IMR-90 (cell line): ENCODE results near the gene NTRK3. TPM values are rescaled to one million over a fixed set of nuclear protein-coding genes. Genes with fewer than 3 reads are reported as not detected.

ENCODE experiments used
- ATAC-seq: fragments of 200-7000 bp; cut with Tn5 transposase; 2 replicates; pipeline ENCODE4 v1.9.1; 2020; ENCODE audit warnings: low read depth, mild to moderate bottlenecking, moderate library complexity
- BruUV-seq: library from RNA; stranded (reverse); fragments of 400-500 nt; replicated peaks from 2 replicates; lab custom pipeline; 2021; lab: Mats Ljungman, UMichigan
- CTCF ChIA-PET: fragments of 300-600 bp; formaldehyde crosslinking; extraction: SDS; loops from one replicate; lab custom pipeline; 2021; ENCODE audit warnings: antibody characterized with exemption; lab: Yijun Ruan, JAX
- POLR2A ChIA-PET: fragments of 300-600 bp; sonication (Branson Sonifier 250); formaldehyde crosslinking; loops from one replicate; lab custom pipeline; 2022; ENCODE audit warnings: antibody characterized with exemption; ENCODE audit not compliant: unreplicated experiment; lab: Charles Lee
- DNase-seq: peaks from one replicate; pipeline ENCODE4 v3.0.0; 2013
- H2AFZ ChIP-seq: replicated peaks from 2 replicates; pipeline ENCODE3; 2013; ENCODE audit warnings: low read length, mild to moderate bottlenecking; ENCODE audit not compliant: poor library complexity
- H2AK5ac ChIP-seq: 2 replicates; pipeline ENCODE4 v1.6.1; 2013; ENCODE audit warnings: low read depth, low read length, inconsistent platforms
- H2AK9ac ChIP-seq: replicated peaks from 2 replicates; pipeline ENCODE3; 2013; ENCODE audit warnings: mild to moderate bottlenecking, low read depth, low read length, moderate library complexity; ENCODE audit not compliant: poor library complexity
- H2BK120ac ChIP-seq: 2 replicates; pipeline ENCODE4 v1.6.1; 2013; ENCODE audit warnings: low read depth, low read length, inconsistent platforms
- H2BK15ac ChIP-seq: 3 replicates; pipeline ENCODE4 v1.6.1; 2013; ENCODE audit warnings: low read depth, low read length, inconsistent platforms
- H2BK20ac ChIP-seq: 2 replicates; pipeline ENCODE4 v1.6.1; 2013; ENCODE audit warnings: low read depth, mild to moderate bottlenecking, inconsistent platforms, low read length, moderate library complexity
- H2BK5ac ChIP-seq: 2 replicates; pipeline ENCODE4 v1.6.1; 2013; ENCODE audit warnings: mild to moderate bottlenecking, low read depth, low read length, inconsistent platforms; ENCODE audit not compliant: poor library complexity, severe bottlenecking
- H3K14ac ChIP-seq: replicated peaks from 2 replicates; pipeline ENCODE4 v1.6.1; 2013; ENCODE audit warnings: low read depth, low read length, inconsistent platforms
- H3K18ac ChIP-seq: 2 replicates; pipeline ENCODE4 v1.6.1; 2013; ENCODE audit warnings: low read depth, low read length, control low read depth
- H3K23ac ChIP-seq: 2 replicates; pipeline ENCODE4 v1.6.1; 2013; ENCODE audit warnings: low read depth, low read length, inconsistent platforms
- H3K27ac ChIP-seq: 2 replicates; pipeline ENCODE4 v1.5.1; 2013; ENCODE audit warnings: mild to moderate bottlenecking, control low read depth, low read length; ENCODE audit not compliant: insufficient read depth
- H3K27me3 ChIP-seq: 2 replicates; pipeline ENCODE4 v1.6.1; 2013; ENCODE audit warnings: low read length; ENCODE audit not compliant: control insufficient read depth, insufficient read depth
- H3K36me3 ChIP-seq: 2 replicates; pipeline ENCODE4 v1.6.1; 2013; ENCODE audit warnings: low read length, mixed read lengths; ENCODE audit not compliant: control insufficient read depth, insufficient read depth
- H3K4ac ChIP-seq: 2 replicates; pipeline ENCODE4 v1.6.1; 2013; ENCODE audit warnings: low read depth, low read length, inconsistent platforms
- H3K4me1 ChIP-seq: 2 replicates; pipeline ENCODE4 v1.6.1; 2013; ENCODE audit warnings: low read length, mixed read lengths; ENCODE audit not compliant: control insufficient read depth, insufficient read depth
- H3K4me2 ChIP-seq: 2 replicates; pipeline ENCODE4 v1.6.1; 2013; ENCODE audit warnings: low read depth, mild to moderate bottlenecking, control low read depth, low read length, moderate library complexity
- H3K4me3 ChIP-seq: 2 replicates; pipeline ENCODE4 v1.5.1; 2013; ENCODE audit warnings: low read depth, mild to moderate bottlenecking, control low read depth, low read length, moderate library complexity; ENCODE audit not compliant: insufficient read depth
- H3K56ac ChIP-seq: 2 replicates; pipeline ENCODE4 v1.6.1; 2013; ENCODE audit warnings: low read length, inconsistent platforms; ENCODE audit not compliant: insufficient read depth; ENCODE audit errors: extremely low read depth
- H3K79me1 ChIP-seq, 2 experiments: 2 replicates each; pipeline ENCODE4 v1.6.1; 2013; ENCODE audit warnings: low read length in 2 of 2, inconsistent platforms in 1 of 2, low read depth in 1 of 2
- H3K9ac ChIP-seq: 2 replicates; pipeline ENCODE4 v1.6.1; 2013; ENCODE audit warnings: low read depth, low read length, control low read depth
- H3K9me1 ChIP-seq: 2 replicates; pipeline ENCODE4 v1.6.1; 2013; ENCODE audit warnings: low read length, inconsistent platforms; ENCODE audit not compliant: insufficient read depth
- H3K9me3 ChIP-seq: 2 replicates; pipeline ENCODE4 v1.6.1; 2013; ENCODE audit warnings: low read length; ENCODE audit not compliant: control insufficient read depth, insufficient read depth
- H4K20me1 ChIP-seq: 2 replicates; pipeline ENCODE4 v1.6.1; 2013; ENCODE audit warnings: low read length, inconsistent platforms; ENCODE audit not compliant: insufficient read depth
- H4K5ac ChIP-seq: 2 replicates; pipeline ENCODE4 v1.6.1; 2013; ENCODE audit warnings: mild to moderate bottlenecking, low read depth, low read length, control low read depth
- H4K8ac ChIP-seq, 2 experiments: 2 replicates each; pipeline ENCODE4 v1.6.1; 2013; ENCODE audit warnings: low read depth in 2 of 2, low read length in 2 of 2, control low read depth in 1 of 2, inconsistent platforms in 1 of 2
- H4K91ac ChIP-seq: 2 replicates; pipeline ENCODE4 v1.6.1; 2013; ENCODE audit warnings: low read depth, low read length, inconsistent platforms; ENCODE audit not compliant: insufficient read depth
- CHD1 ChIP-seq: IDR thresholded peaks from 2 replicates; pipeline ENCODE4 v1.6.1; 2012; ENCODE audit warnings: low read depth, low read length, improper control_type of control experiment
- NFE2L2 ChIP-seq: fragments of 150-350 bp; IDR thresholded peaks from 2 replicates; pipeline ENCODE4 v1.6.1; 2016; ENCODE audit warnings: low read depth, mild to moderate bottlenecking, low read length
- RCOR1 ChIP-seq: IDR thresholded peaks from 2 replicates; pipeline ENCODE4 v1.6.1; 2012; ENCODE audit warnings: mild to moderate bottlenecking, low read length, improper control_type of control experiment; ENCODE audit not compliant: insufficient replicate concordance
- RFX5 ChIP-seq: IDR thresholded peaks from 2 replicates; pipeline ENCODE4 v1.8.0; 2012; ENCODE audit warnings: low read depth, mild to moderate bottlenecking, low read length, moderate library complexity
- WGBS, 2 experiments: methylation state at CpG; one replicate each; pipeline versions ENCODE4 v1.1.5 to v1.1.7; 2013; ENCODE audit warnings: missing lambda C conversion rate in 2 of 2; ENCODE audit not compliant: insufficient read length in 1 of 2; ENCODE audit errors: extremely low coverage in 2 of 2; 5-methylcytosine and 5-hydroxymethylcytosine counted together
- dilution Hi-C: fragments of 300-500 bp; cut with HindIII; formaldehyde crosslinking; loops from one replicate; pipeline ENCODE4 v1.14.3; 2018; ENCODE audit warnings: low sequenced_read_pairs; ENCODE audit not compliant: unreplicated experiment
- in situ Hi-C: fragments of 300-500 bp; cut with MboI; formaldehyde crosslinking; loops from 3 replicates; pipeline ENCODE4 v1.14.3; 2019; ENCODE audit warnings: low sequenced_read_pairs, inconsistent platforms, mixed read lengths
- intact Hi-C: fragments of 100-400 bp; cut with micrococcal nuclease; formaldehyde crosslinking; loops from 2 replicates; pipeline ENCODE4 v1.10.0; 2022
- polyA plus RNA-seq, 3 experiments: library from polyadenylated mRNA; depleted of rRNA; stranded (reverse); fragments of >200 nt; gene quantifications; 2 replicates each; pipeline ENCODE4 v1.2.3, GENCODE V29; 2012; ENCODE audit warnings: low replicate concordance in 1 of 3
- total RNA-seq: library from RNA; depleted of rRNA; stranded (reverse); fragments of >200 nt; gene quantifications from 2 replicates; pipeline ENCODE4 v1.2.3, GENCODE V29; 2012

NTRK3 gene
- total and polyA plus RNA-seq, 2 of the 4 experiments (the other 2 are of a cell fraction): under 0.01 to 0.15 TPM

DNA sequence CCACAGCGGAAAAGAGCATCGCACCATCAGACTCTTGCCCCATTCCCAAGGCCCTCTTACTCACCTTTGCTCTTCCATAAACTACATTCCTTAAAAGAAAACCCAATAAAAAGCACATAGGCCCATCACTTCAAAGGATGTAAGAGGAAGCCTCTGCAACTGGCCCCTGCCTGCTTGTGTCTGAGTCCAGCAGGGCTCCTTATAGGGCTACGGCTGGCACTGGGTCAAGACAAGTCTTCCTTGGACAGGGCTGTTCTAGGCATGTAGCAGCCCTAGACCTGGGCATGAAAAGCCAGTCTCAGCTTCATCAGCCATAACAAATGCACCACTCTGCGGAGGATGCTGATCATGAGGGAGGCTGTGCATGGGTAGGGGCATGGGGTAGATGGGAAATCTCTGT lies 218.3 kb downstream of the NTRK3 start:
- DNase-seq (no peak), ATAC-seq (no peak)
- Histone ChIP-seq H2AFZ (no peak overlapping the region), H4K5ac (no peak overlapping the region), H3K9ac (no peak overlapping the region), H4K8ac (no peak overlapping the region), H3K23ac (no peak overlapping the region), H3K36me3 (no peaks in the 10 kb centered on the region), H3K79me1 (no peaks in the 10 kb centered on the region), H2BK120ac (no peak overlapping the region), H2AK5ac (no peak overlapping the region), H3K9me3 (peaks cover 17% of the 10 kb centered on the region), H2AK9ac (no peak overlapping the region), H3K4me1 (no peaks in the 10 kb centered on the region), H3K4ac (no peak overlapping the region), H3K4me2 (no peak overlapping the region), H3K27me3 (no peaks in the 10 kb centered on the region), H4K20me1 (no peaks in the 10 kb centered on the region), H2BK20ac (no peak overlapping the region), H3K27ac (no peak overlapping the region), H3K14ac (no peak overlapping the region), H3K18ac (no peak overlapping the region), H3K56ac (no peak overlapping the region), H3K4me3 (no peak overlapping the region), H3K9me1 (no peaks in the 10 kb centered on the region), H2BK15ac (no peak overlapping the region), H2BK5ac (no peak overlapping the region), H4K91ac (no peak overlapping the region)
- dilution Hi-C loops: no loop called here
- ChIA-PET POLR2A (no interaction called here), CTCF (no interaction called here)
- TF ChIP-seq RCOR1 (no peak), CHD1 (no peak), NFE2L2 (no peak), RFX5 (no peak)
- intact Hi-C loops: no loop called here
- in situ Hi-C loops: no loop called here
- WGBS, 2 experiments: 58% methylated on average over 2 of the region's 4 CpGs; no CpG with 5 or more reads in 1 of the 2 experiments
- BruUV-seq: no TSS peak
